Astrocyte (in vitro differentiated cells and primary cell): ENCODE data around the gene NENF.
"Not testable (repeated sequence)": the region's sequence is repeated elsewhere in the genome, so short reads cannot be mapped to it uniquely, and the experiment has no call there.

Experiments
- EZH2 ChIP-seq: IDR thresholded peaks from 2 replicates; pipeline ENCODE4 v1.6.1; 2012; ENCODE audit warnings: mild to moderate bottlenecking, low read length, inconsistent platforms; ENCODE audit not compliant: insufficient read depth
- TF ChIP-seq, protein P1 (sequence below): IDR thresholded peaks from 2 replicates; pipeline ENCODE4 v1.5.1; 2011; ENCODE audit warnings: low read depth, mild to moderate bottlenecking, inconsistent platforms, low read length, moderate library complexity; ENCODE audit not compliant: insufficient read depth

DNA sequence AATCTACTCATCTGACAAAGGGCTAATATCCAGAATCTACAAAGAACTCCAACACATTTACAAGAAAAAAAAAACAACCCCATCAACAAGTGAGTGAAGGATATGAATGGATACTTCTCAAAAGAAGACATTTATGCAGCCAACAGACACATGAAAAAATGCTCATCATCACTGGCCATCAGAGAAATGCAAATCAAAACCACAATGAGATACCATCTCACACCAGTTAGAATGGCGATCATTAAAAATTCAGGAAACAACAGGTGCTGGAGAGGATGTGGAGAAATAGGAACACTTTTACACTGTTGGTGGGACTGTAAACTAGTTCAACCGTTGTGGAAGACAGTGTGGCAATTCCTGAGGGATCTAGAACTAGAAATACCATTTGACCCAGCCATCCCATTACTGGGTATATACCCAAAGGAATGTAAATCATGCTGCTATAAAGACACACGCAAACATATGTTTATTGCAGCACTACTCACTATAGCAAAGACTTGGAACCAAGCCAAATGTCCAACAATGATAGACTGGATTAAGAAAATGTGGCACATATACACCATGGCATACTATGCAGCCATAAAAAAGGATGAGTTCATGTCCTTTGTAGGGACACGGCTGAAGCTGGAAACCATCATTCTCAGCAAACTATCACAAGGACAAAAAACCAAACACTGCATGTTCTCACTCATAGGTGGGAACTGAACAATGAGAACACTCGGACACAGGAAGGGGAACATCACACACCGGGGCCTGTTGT, 36.9 kb upstream of the NENF start:
- TF ChIP-seq, protein P1, sequence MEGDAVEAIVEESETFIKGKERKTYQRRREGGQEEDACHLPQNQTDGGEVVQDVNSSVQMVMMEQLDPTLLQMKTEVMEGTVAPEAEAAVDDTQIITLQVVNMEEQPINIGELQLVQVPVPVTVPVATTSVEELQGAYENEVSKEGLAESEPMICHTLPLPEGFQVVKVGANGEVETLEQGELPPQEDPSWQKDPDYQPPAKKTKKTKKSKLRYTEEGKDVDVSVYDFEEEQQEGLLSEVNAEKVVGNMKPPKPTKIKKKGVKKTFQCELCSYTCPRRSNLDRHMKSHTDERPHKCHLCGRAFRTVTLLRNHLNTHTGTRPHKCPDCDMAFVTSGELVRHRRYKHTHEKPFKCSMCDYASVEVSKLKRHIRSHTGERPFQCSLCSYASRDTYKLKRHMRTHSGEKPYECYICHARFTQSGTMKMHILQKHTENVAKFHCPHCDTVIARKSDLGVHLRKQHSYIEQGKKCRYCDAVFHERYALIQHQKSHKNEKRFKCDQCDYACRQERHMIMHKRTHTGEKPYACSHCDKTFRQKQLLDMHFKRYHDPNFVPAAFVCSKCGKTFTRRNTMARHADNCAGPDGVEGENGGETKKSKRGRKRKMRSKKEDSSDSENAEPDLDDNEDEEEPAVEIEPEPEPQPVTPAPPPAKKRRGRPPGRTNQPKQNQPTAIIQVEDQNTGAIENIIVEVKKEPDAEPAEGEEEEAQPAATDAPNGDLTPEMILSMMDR, result not testable (repeated sequence)
- not testable (repeated sequence) for TF ChIP-seq EZH2
